SHP77 treated with DMSO at 0.1 percent for 48 hours (cell line): Measurements from ENCODE around the gene HABP4.

Source experiments
- DNase-seq: peaks from one replicate; lab custom pipeline; 2025; lab: John Stamatoyannopoulos, UW

The HABP4 gene

DNA sequence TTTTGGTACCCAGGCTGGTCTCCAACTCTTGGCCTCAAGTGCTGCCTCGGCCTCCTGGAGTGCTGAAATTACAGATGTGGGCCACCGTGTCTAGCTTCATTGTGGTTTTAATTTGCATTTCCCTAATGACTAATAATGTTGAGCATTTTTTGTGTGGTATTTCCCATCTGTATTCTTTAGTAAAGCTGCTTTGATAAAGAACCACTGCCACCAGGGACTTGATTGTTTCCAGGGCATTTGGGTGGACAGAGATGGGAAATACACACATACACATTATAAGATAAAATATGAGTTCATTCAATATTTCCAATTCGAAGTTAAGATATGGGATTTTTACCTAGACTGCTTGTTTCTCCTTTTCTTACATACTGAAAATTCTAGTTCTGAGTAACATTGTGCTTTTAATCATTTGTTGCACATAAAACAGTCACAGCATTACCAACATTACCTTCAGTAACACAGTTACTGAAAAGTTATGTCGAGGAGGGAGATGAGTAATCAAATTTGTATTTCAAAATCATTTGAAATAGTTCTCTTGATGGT lies 28.9 kb downstream of the HABP4 start:
- DNase-seq = no peak

- no peak for DNase-seq
Measured at GRCh38 chr9:96480736-96481135, 30.8 kb downstream of the HABP4 start.

DNA sequence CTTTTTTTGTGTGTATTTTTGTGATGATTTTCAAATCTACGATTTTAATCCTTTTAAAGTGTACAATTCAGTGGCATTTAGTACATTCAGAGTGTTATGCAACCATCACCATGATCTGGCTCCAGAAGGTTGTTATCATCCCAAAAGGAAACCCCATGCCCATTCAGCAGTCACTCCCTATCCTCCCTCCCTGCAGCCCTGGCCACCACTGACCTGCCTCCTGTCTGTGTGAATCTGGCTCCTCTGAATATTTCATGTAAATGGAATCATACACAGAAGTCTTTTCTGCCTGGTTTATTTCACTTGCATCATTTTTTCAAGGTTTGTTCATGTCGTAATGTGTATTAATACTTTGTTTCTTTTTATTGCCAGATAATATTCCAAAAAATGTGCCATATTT lies 32.5 kb downstream of the HABP4 start:
- no peak for DNase-seq

GRCh38 chr9:96483197-96483596 lies 33.2 kb downstream of the HABP4 start:
- no peak for DNase-seq

DNA sequence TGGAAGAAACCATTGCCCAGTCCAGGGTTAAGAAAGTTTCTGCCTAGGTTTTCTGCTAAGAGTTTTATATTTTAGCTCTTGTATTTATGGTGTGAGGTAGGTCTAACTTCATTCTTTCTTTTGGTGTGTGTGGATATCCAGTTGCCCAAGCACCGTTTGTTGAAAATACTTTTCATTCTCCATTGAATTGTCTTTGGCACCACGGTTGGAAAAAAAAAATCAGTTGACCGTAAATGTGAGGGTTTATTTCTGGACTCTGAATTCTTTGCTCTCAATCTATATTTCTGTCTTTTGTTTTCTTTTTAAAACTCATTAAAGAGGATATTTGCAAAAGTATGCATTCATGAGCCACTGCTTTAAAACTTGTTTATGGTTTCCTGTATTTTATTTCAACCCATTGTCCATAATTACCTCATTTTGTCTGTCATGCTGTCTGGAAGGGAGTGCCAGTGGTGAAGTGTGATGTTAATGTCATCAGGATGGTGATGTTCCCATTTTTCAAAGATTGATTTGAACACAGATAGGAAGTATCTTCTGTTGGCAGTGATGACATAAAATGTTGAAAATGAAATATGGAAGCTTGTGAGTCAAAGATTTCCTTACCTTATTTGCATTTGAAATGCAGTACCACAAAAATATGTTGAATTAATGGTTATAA lies 33.9 kb downstream of the HABP4 start:
- no peak for DNase-seq

DNA sequence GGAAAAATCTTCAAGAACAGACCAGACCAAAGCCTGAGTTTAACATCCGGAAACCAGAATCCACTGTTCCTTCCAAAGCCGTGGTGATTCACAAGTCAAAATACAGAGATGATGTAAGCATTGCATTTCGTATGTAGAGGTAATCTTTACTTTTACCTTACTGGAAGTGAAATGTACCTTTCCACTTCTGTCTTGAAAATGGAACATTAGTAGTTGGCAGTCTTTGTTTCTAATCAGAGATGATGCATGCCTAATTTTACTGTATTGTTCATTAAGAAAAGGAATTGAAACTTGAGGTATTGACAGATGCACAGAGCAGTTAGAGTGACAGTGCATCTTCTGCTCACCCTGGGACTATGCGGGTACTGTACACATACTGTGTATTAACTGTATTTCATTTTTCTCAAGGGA lies 34.6 kb downstream of the HABP4 start:
- no peak for DNase-seq

GRCh38 chr9:96485280-96485679 lies 35.3 kb downstream of the HABP4 start:
- DNase-seq = no peak

DNA sequence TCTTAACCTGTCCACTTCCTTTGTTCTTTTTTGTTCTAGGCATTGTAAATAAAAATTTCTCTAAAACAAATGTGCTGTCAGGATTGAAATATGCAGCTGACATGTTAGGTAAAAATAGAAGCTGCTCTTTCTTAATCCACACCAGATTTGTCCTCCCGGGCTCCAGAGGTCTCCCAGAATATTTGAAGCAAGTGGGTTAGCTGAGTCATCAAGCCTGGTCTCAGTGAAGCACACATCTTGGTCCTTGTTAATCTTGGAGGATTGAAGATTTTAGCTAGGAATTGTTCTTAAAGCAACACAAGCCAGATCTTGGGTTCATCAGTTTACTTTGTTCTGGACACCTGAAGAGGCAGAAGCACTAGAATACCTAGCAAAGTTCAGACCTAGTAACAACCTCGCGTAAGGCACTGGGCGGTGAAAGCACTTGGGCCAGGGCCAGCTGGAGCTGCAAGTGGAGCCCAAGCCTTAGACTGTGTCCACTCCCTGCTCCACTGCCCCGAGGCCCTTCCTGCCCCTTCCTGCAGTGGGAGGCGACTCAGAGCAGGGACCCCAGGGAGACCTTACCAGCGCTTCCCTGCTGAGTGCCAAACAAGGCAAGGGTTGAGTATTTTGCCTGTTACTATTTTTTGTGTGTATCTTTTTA lies 36.5 kb downstream of the HABP4 start:
- no peak for DNase-seq

- no peak for DNase-seq
Measured at GRCh38 chr9:96487029-96487396, 37.0 kb downstream of the HABP4 start.

- no peak for DNase-seq
Measured at GRCh38 chr9:96487949-96488348, 38.0 kb downstream of the HABP4 start.

DNA sequence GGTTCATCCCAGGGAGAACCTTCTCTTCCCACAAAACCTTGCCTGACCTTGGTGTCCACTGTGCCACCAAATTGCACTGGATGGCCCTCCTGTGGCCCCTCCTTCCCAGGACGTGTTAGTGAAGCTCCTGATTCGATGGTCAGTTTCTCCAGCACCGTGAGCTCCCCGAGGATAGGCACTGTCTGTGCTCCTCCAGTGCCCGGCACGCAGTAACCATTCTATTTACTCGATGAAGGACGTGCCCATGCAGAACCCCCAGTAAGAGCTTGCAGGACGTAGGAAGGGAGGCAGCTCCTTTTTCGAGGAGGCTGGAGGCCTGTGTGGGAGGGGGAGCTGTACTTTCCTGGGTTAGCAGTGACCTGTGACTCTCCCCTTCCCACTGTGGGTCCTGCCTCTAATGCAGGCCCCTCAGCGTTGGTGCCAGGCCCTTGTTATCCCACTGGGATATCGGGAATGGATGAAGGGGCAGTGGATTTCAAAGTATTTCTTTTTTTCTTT lies 39.6 kb downstream of the HABP4 start:
- DNase-seq = no peak

DNA sequence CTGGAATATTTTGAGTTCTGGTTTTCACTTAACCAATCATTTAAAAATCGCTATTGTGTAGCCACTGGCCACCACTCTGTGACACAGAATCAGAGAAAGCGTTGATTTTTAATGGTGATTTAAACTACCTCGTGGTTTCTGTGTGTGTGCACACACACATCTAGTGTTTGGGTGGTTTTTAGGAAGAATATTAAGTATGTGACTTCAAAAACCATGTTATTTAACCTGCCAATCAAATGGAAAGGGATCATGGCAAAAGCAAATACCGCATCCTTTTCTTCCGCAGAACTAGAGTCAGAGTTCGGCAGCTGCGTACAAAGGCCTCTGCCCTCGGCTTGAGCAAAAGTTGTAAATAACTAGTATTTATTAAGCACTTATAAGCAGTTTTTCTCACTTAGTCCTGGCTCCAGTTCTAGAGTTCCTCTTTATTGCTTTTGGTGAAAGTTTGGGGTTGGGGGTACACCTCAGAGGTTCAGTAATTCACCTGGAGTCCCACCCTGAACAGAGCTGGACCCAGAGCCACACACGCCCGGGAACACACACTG lies 40.6 kb downstream of the HABP4 start:
- no peak for DNase-seq

DNA sequence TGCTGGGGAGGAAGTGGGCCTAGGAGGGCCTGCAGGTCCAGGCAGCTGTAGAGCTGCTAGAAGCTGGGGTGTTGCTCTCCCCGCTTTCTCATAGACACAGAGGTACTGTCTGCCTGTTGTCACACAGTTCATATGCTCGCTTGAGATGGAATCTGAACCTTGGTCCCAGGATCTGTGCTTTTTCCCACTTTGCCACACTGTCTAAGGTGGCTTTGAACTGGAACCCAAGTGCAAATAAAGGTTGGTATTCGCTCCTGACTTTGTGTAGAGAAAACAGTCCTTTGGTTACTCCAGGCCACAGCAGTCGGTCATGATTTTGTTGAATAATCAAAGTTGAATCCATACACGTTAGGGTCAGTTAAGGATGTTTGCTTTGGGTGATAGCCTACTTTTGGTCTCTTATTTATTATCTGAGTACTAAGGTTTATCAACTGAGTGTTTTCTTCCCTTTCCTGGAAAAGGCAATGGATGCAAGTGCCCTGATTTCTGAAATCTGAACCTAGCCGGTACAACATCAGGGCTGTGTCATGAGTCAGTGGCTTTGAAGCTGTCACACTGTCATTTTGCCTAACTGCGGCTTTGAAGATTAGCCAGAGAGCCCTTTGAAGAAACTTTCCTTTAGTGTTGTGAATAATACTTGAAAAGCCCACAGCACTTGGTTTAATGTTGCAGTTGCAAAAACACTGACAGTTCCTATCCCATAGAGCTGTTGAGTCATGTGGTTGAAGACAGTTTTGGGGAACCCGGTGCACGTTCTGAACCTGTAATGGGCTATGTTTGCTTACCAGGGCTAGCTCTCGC lies 41.3 kb downstream of the HABP4 start:
- DNase-seq = no peak

DNA sequence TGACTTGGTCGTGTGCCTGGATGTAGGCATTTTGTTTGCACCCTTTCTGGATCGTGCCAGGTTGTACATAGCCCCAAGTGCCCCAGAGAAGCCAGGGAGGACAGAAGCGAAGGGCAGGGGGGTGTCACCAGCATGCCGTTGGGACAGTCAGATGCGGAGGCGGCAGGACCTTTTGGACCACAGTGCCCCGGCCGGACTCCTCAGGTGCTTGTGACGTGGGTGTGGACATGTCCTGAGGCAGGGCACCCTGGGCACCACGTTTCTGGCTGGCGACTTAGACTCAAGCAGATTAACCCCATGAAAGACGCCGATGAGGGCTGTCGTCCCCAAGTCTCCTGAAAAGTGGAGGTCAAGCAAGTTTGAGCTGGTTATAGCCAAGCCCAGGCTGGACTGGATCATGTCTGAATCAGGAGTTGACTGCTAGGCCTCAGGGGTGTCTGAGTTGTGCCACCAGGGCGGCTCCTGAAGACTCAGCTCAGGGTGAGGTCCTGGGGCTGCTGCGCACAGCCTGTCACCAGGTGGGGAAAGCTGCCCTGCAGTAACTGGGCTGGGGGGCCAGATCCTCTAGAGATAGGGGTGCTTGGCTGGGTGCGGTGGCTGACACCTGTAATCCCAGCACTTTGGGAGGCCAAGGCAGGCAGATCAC lies 42.0 kb downstream of the HABP4 start:
- no peak for DNase-seq

DNA sequence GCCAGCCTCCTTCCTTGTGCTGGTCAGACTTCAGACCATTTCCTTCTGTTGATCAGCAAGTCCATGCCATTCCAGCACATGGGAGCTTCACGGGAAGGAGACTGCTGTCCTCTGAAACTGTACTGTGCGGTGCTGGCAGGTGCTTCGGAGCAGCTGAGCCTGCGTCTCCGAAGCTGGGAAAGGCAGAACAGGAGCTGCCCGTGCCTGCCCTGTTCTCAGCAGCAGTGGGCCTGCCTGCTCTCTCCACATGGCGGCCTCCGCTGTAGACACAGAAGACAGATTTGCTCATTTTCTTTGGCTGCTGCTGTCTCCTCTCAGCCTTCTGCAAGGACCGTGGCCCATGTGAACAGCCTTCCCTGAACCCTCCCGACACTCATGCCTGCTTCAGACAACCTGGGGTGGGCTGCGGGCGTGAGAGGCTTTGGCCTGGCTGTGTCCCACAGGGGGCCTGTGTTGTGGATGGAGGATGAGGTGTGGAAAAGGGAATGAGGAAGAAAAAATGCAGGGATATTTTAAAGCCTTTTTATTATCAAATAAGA lies 43.1 kb downstream of the HABP4 start:
- DNase-seq = no peak

DNA sequence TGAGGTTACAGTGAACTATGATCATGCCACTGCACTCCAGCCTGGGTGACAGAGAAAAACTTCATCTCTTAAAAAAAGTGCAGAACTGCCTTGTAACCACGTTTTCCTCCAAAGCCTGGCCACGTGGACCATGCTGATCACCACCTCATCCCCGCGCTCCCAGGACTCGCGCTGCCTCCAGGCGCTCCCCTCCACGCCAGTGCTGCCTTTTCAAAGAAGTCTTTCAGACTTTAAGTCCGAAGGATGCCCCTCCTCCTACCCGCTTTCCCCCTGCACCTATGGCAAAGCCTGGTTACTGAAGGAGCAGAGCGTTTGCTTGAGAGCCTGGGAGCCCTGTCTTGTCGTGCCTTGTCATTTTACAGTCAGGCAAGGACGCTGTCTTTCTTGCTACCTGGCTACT lies 43.8 kb downstream of the HABP4 start:
- DNase-seq = no peak

DNA sequence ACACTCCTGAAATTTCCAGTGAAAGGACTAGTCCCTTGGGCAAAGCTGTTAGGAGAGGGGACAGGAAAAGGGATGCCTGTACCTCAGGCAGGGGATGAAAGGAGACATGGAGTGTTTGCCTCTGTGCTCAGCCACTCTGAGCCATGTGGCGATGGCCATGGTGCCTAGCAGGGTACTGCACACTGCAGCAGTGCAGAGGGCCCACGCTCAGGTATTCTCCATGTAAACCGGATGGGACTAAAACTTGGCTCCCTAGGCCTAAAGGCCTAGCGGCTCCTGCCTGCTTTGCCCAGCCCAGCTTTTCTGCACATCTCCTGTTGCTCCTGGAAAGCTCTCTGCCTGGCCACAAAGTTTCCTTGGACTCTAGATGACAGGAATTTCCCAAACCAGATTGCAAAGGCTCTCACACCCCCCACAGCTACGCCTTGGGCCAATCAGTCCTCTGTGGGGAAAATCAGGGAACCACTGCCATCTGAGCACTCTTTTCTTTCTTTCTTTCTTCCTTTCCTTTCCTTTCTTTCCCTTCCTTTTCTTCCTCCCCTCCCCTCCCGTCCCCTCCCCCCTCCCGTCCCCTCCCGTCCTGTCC lies 44.3 kb downstream of the HABP4 start:
- DNase-seq = no peak

DNA sequence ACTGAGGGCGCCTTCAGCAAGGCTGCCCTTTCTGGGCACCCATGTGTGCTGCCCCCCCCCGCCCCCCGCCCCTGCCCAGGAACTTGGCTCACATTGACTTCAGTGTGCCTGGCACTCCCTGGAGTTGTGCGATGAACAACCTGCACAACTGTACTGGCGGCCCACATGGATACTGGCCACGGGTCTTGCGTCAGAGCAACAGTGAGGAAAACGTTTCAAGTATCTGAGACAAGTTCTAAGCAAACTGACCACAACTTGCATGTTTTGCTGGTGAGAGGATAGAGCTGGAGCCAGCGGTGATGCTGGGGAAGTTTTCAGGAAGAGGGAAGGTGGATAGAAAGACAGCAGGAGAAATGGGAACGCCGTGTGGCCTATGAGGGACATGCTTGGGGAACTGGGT lies 45.4 kb downstream of the HABP4 start:
- no peak for DNase-seq

DNA sequence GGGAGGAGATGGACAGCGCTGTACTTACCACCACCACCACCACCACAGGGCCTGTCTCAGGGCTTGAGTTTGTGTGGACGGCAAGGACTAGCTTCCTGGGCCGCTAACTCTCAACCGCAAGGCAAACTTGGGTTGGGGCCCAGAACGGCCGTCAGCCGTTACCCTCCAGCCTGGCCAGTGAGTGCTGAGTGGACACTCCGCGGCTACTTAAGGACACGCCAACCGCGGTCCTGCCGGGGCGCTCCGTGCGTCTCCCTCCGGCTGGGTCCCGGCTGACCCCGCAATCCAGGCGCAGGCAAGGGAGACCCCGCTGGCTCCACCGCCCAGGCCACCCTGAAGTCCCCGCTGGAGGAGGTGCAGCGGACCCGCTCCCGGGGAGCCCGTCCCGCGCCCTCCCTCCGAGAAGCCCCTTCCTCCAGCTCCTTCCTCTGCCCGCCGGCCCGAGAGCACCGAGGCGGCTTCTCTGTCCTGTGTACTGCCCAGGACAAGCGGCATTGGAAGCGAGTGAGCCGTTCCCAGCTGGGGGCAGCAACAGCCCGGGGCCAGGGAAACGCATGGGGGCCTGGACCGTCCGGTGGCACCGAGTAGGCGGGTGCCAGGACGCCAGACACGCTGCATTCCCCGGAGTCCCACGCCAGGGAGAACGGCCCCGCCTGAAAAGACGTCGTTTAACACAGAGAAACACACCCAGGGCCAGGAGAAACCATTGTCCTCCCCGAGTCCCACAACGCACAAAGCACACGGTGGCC lies 46.6 kb downstream of the HABP4 start:
- no peak for DNase-seq

GRCh38 chr9:96497117-96497399 lies 47.1 kb downstream of the HABP4 start:
- no peak for DNase-seq

GRCh38 chr9:96498796-96499195 lies 48.8 kb downstream of the HABP4 start:
- no peak for DNase-seq
